Thymus (tissue), 11 donors: ENCODE data around the gene UQCC2. TPM values are rescaled to one million over a fixed set of nuclear protein-coding genes. Genes with fewer than 3 reads are reported as not detected.

ENCODE experiments used
- DNase-seq, 9 donors: peaks; one replicate each; pipeline ENCODE4 v3.0.0-alpha.2; 2013; ENCODE audit warnings: low spot score in 9 of 9, low read depth in 6 of 9, missing footprints in 1 of 9
- H3K27ac ChIP-seq, 2 donors: one replicate each; pipeline ENCODE4 v1.5.1; 2013; ENCODE audit warnings: control low read depth in 1 of 2, low read depth in 1 of 2, low read length in 1 of 2, mild to moderate bottlenecking in 1 of 2, moderate library complexity in 1 of 2
- H3K27me3 ChIP-seq, 2 donors: one replicate each; pipeline ENCODE4 v1.5.1; 2013; ENCODE audit warnings: low read length in 1 of 2; ENCODE audit not compliant: control insufficient read depth in 2 of 2, insufficient read depth in 1 of 2
- H3K36me3 ChIP-seq, 2 donors: one replicate each; pipeline ENCODE4 v1.5.1; 2013; ENCODE audit warnings: low read length in 1 of 2, mild to moderate bottlenecking in 1 of 2, moderate library complexity in 1 of 2; ENCODE audit not compliant: control insufficient read depth in 2 of 2, insufficient read depth in 2 of 2
- H3K4me1 ChIP-seq, 2 donors: one replicate each; pipeline ENCODE4 v1.5.1; 2013; ENCODE audit warnings: low read length in 2 of 2; ENCODE audit not compliant: control insufficient read depth in 2 of 2, insufficient read depth in 2 of 2
- H3K4me3 ChIP-seq, 2 donors: one replicate each; pipeline ENCODE4 v1.5.1; 2013; ENCODE audit warnings: low read length in 2 of 2, control low read depth in 1 of 2, mild to moderate bottlenecking in 1 of 2
- H3K9me3 ChIP-seq, 2 donors: one replicate each; pipeline ENCODE4 v1.5.1; 2013; ENCODE audit warnings: low read length in 1 of 2, mild to moderate bottlenecking in 1 of 2; ENCODE audit not compliant: control insufficient read depth in 2 of 2, insufficient read depth in 1 of 2
- WGBS: extraction: QIAGEN DNeasy Blood & Tissue Kit; methylation state at CpG from one replicate; pipeline ENCODE4 v1.1.7; 2013; 5-methylcytosine and 5-hydroxymethylcytosine counted together
- polyA plus RNA-seq: library from polyadenylated mRNA; stranded (reverse); fragments of 200-250 nt; gene quantifications from one replicate; pipeline ENCODE4 v1.2.3, GENCODE V29; 2013
- total RNA-seq: library from RNA; stranded (reverse); fragments of 120-200 nt; gene quantifications from one replicate; pipeline ENCODE4 v1.2.4, GENCODE V29; 2013
- donor health status: healthy.

UQCC2 gene
- total and polyA plus RNA-seq, 2 donors = 67.3 to 88.4 TPM

GRCh38 chr6:33692078-33692759 is 19.3 kb downstream of the UQCC2 start:
- Histone ChIP-seq H3K36me3 (peaks cover 67 to 83% of the 10 kb centered on the region in 2 donors), H3K27ac (peak overlapping the region in 1 of 2 donors; percentile 43), H3K4me3 (no peak overlapping the region), H3K9me3 (no peaks in the 10 kb centered on the region), H3K4me1 (peaks cover 25 to 58% of the 10 kb centered on the region in 2 donors), H3K27me3 (no peaks in the 10 kb centered on the region)
- 82% methylated on average over 12 of the region's 12 CpGs for WGBS
- DNase-seq = no peak

DNA sequence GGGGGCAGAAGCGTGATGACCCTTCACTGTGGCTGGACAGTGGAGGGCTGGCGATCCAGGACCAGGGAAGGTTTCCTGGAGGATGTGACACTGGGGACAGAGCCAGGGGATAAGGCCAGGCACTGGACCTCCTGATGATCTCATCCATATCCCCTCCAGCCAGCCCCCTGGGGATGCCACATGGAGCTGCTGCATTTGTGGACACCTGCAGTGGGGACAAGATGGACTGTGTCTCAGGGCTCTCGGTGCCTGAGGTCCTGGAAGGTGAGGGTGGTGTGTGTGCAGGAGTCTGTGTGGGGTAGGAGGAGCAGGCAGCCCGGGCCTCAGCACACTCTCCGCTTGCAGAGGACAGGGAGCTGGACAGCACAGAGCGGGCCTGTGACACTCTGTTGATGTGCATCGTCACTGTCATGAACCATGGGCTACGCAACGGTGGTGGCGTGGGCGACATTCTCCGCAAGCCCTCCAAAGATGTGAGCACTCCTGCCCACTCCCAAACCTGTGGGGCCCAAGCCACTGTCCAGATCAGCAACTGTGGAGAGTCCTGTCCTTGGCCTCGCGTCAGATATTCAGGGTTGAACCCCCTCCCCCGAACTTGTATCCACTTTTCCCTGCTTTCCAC is 19.9 kb downstream of the UQCC2 start:
- Histone ChIP-seq H3K9me3 (no peaks in the 10 kb centered on the region), H3K4me1 (peaks cover 20 to 51% of the 10 kb centered on the region in 2 donors), H3K27ac (no peak overlapping the region), H3K27me3 (no peaks in the 10 kb centered on the region), H3K36me3 (peaks cover 74 to 83% of the 10 kb centered on the region in 2 donors), H3K4me3 (no peak overlapping the region)
- 97% methylated on average over 15 of the region's 15 CpGs for WGBS
- DNase-seq = no peak

- H3K4me1 ChIP-seq = peaks cover 17 to 43% of the 10 kb centered on the region in 2 donors
- H3K36me3 ChIP-seq = peaks cover 75 to 82% of the 10 kb centered on the region in 2 donors
- H3K4me3 ChIP-seq = no peak overlapping the region
- DNase-seq = no peak
- H3K27me3 ChIP-seq = no peaks in the 10 kb centered on the region
- no peaks in the 10 kb centered on the region for H3K9me3 ChIP-seq
- 94% methylated on average over 13 of the region's 13 CpGs for WGBS
- no peak overlapping the region for H3K27ac ChIP-seq
These were observed 20.7 kb downstream of the UQCC2 start for GRCh38 chr6:33690766-33691165.

- H3K4me3 ChIP-seq = no peak overlapping the region
- no peak for DNase-seq
- H3K9me3 ChIP-seq = peaks cover 0 to 1% of the 10 kb centered on the region in 2 donors
- peaks cover 79 to 81% of the 10 kb centered on the region in 2 donors for H3K36me3 ChIP-seq
- no peaks in the 10 kb centered on the region for H3K27me3 ChIP-seq
- 98% methylated on average over 10 of the region's 10 CpGs for WGBS
- H3K27ac ChIP-seq = no peak overlapping the region
- H3K4me1 ChIP-seq = peaks cover 10 to 34% of the 10 kb centered on the region in 2 donors
These were observed 21.6 kb downstream of the UQCC2 start for GRCh38 chr6:33689879-33690278.

DNA sequence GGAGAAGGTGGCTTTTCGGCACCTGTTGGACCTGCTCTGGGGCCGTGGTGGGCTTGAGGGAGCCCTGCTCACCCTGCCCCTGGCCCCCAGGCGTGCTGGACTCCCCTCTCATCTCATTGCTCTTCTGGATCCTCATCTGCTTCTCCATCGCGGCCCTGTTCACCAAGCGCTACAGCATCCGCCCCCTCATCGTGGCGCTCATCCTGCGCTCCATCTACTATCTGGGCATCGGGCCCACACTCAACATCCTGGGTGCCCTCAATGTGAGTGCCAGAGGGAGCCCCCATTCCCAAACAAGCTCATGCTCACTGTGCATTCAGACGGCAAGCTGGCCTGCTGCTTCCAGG is 22.4 kb downstream of the UQCC2 start:
- no peak for DNase-seq
- no peaks in the 10 kb centered on the region for H3K27me3 ChIP-seq

DNA sequence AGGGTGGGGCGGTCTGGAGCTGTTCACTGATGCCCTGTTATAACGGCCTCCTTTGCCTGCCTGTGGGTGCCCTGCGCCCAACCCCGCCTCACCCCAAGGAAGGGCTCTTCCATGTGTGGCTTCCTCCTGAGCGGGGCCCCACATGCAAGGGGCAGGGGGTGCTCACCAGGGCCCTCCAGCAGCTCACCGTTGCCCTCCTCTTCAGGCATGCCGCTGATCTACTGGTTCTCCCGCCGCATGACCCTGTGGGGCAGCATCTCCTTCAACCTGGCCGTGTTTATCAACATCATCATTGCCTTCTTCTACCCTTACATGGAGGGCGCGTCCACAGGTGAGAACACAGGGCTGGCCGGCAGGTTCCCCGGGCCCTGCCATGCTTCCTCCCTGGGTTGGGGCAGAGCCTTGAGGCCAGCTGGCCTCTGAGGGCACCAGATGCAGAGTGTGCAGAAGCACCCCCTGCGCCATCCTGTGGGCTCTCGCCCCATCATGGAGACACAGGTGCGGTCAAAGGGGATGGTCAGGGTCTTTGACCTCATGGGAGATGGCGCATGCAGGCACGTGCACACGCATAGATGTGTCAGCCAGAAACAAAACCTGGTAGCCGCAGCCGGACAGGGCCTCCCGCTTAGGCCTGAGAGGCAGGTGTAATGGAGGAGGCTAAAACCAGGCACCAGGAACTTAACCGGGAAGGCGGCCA is 22.9 kb downstream of the UQCC2 start:
- 96% methylated on average over 25 of the region's 25 CpGs for WGBS

More for the DNA sequence above, 22.4 kb downstream of the UQCC2 start:
- H3K4me3 ChIP-seq = no peak overlapping the region
- H3K9me3 ChIP-seq = peaks cover 0 to 1% of the 10 kb centered on the region in 2 donors
- H3K4me1 ChIP-seq = peaks cover 6 to 27% of the 10 kb centered on the region in 2 donors
- WGBS = 98% methylated on average over 12 of the region's 12 CpGs
- peaks cover 86% of the 10 kb centered on the region in 2 donors for H3K36me3 ChIP-seq
- no peak overlapping the region for H3K27ac ChIP-seq

GRCh38 chr6:33688006-33688405 is 23.5 kb downstream of the UQCC2 start:
- peaks cover 0 to 1% of the 10 kb centered on the region in 2 donors for H3K9me3 ChIP-seq
- 97% methylated on average over 20 of the region's 20 CpGs for WGBS
- peaks cover 0 to 26% of the 10 kb centered on the region in 2 donors for H3K4me1 ChIP-seq
- H3K27me3 ChIP-seq = no peaks in the 10 kb centered on the region
- no peak overlapping the region for H3K4me3 ChIP-seq
- no peak for DNase-seq
- no peak overlapping the region for H3K27ac ChIP-seq
- H3K36me3 ChIP-seq = peaks cover 87 to 97% of the 10 kb centered on the region in 2 donors

More for the DNA sequence above, 22.9 kb downstream of the UQCC2 start:
- H3K27me3 ChIP-seq = no peaks in the 10 kb centered on the region
- H3K27ac ChIP-seq = no peak overlapping the region
- H3K4me1 ChIP-seq = peaks cover 1 to 26% of the 10 kb centered on the region in 2 donors
- peaks cover 0 to 1% of the 10 kb centered on the region in 2 donors for H3K9me3 ChIP-seq
- no peak overlapping the region for H3K4me3 ChIP-seq
- DNase-seq = no peak
- peaks cover 87 to 91% of the 10 kb centered on the region in 2 donors for H3K36me3 ChIP-seq

- Histone ChIP-seq H3K4me3 (no peak overlapping the region), H3K27ac (no peak overlapping the region), H3K4me1 (peaks cover 0 to 25% of the 10 kb centered on the region in 2 donors), H3K27me3 (no peaks in the 10 kb centered on the region), H3K36me3 (peaks cover 88 to 98% of the 10 kb centered on the region in 2 donors), H3K9me3 (peaks cover 0 to 1% of the 10 kb centered on the region in 2 donors)
- WGBS = 97% methylated on average over 27 of the region's 27 CpGs
- DNase-seq = no peak
These were observed 24.2 kb downstream of the UQCC2 start for GRCh38 chr6:33686981-33687975.
